ENCODE measurements around the gene HRG. TPM values are rescaled to one million over a fixed set of nuclear protein-coding genes. Genes with fewer than 3 reads are reported as not detected.

The HRG gene
- total RNA-seq, 1 experiment from 2014 or later, result not detected

DNA sequence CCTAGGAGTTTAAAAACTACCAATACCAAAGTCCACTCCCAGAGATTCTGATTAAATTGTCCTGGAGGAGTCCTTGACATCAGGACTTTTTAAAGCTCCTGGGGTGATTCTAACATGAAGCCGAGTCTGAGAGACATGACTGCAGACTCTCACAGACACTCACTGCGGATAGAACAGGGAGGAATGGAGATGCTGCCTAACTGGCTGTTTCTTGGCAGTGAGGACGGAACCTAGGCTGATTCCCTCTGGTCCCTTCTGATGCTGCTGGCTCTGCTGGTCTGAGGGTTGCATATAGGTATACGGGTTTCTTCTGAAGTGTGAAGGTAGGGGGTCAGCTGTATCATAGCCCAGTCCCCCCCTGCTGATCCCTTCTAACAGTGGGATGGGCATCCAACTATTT, 1.3 kb upstream of the HRG start:
- TF ChIP-seq, protein P1, sequence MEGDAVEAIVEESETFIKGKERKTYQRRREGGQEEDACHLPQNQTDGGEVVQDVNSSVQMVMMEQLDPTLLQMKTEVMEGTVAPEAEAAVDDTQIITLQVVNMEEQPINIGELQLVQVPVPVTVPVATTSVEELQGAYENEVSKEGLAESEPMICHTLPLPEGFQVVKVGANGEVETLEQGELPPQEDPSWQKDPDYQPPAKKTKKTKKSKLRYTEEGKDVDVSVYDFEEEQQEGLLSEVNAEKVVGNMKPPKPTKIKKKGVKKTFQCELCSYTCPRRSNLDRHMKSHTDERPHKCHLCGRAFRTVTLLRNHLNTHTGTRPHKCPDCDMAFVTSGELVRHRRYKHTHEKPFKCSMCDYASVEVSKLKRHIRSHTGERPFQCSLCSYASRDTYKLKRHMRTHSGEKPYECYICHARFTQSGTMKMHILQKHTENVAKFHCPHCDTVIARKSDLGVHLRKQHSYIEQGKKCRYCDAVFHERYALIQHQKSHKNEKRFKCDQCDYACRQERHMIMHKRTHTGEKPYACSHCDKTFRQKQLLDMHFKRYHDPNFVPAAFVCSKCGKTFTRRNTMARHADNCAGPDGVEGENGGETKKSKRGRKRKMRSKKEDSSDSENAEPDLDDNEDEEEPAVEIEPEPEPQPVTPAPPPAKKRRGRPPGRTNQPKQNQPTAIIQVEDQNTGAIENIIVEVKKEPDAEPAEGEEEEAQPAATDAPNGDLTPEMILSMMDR (conservative IDR thresholded peaks at IDR 0.05; ENCODE audit: low read depth, low read length), result no peak
- no peak for TF ChIP-seq EZH2 (IDR thresholded peaks at IDR 0.05; ENCODE audit: borderline replicate concordance, low read depth, low read length, poor library complexity, severe bottlenecking)
- H3K4me1 ChIP-seq (ENCODE audit: insufficient read depth, low read length, poor library complexity, severe bottlenecking), result no peaks in the 10 kb centered on the region
- no peak for DNase-seq (ENCODE audit: low spot score)
- peaks cover 3% of the 10 kb centered on the region for H3K27me3 ChIP-seq (replicated peaks; ENCODE audit: insufficient read depth, low read depth, low read length, poor library complexity)
- no peaks in the 10 kb centered on the region for H3K36me3 ChIP-seq (ENCODE audit: insufficient read depth, low read length, poor library complexity, severe bottlenecking)
- no TSS peak for BruUV-seq (replicated peaks)
- H3K27ac ChIP-seq (ENCODE audit: low read depth, low read length, poor library complexity, severe bottlenecking), result no peak overlapping the region
- H3K4me3 ChIP-seq (ENCODE audit: low read depth, low read length, poor library complexity, severe bottlenecking), result no peak overlapping the region
- CTCF ChIA-PET, result no interaction called here
- intact Hi-C loops (cut with micrococcal nuclease; ENCODE audit: unreplicated experiment), result no loop called here
- POLR2A ChIA-PET (ENCODE audit: low non-redundant PET), result no interaction called here
- no peaks in the 10 kb centered on the region for H3K9me3 ChIP-seq (ENCODE audit: low read depth, low read length, poor library complexity, severe bottlenecking)

DNA sequence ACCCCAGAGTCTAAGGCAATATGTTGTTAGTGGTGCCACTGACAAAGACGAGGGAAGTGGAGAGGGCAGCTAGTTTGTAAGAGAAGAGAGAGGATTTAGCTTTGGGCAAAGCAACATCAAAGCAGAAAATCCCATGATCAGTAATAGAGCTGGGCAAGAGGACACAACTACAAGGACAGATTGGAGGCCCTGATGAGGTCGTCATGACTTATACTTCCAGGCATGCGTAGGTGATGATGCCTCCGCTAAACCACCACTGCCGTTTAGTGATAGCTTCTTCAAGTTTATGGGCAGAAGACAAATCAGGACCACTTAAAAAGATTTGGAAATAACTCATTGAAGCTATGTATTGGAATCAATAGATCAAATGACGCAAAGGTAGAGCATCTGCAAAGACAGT, 2.6 kb downstream of the HRG start:
- BruUV-seq (replicated peaks), result no TSS peak
- POLR2A ChIA-PET (ENCODE audit: low non-redundant PET), result interaction anchor here (0.7 kb wide), 1 partner anchor 191 kb away, joined by 3 read pairs; no protein-coding TSS in a partner anchor
- CTCF ChIA-PET, result no interaction called here

GRCh38 chr3:186669378-186670084, 3.7 kb downstream of the HRG start:
- Histone ChIP-seq H3K27me3 (replicated peaks; ENCODE audit: insufficient read depth, low read depth, low read length, poor library complexity) (peaks cover 17% of the 10 kb centered on the region), H3K4me3 (ENCODE audit: low read depth, low read length, poor library complexity, severe bottlenecking) (no peak overlapping the region), H3K27ac (ENCODE audit: low read depth, low read length, poor library complexity, severe bottlenecking) (no peak overlapping the region), H3K36me3 (ENCODE audit: insufficient read depth, low read length, poor library complexity, severe bottlenecking) (no peaks in the 10 kb centered on the region), H3K4me1 (ENCODE audit: insufficient read depth, low read length, poor library complexity, severe bottlenecking) (no peaks in the 10 kb centered on the region), H3K9me3 (ENCODE audit: low read depth, low read length, poor library complexity, severe bottlenecking) (no peaks in the 10 kb centered on the region)
- no TSS peak for BruUV-seq (replicated peaks)
- POLR2A ChIA-PET (ENCODE audit: low non-redundant PET), result no interaction called here
- no peak for TF ChIP-seq EZH2 (IDR thresholded peaks at IDR 0.05; ENCODE audit: borderline replicate concordance, low read depth, low read length, poor library complexity, severe bottlenecking)
- TF ChIP-seq, protein P1 (conservative IDR thresholded peaks at IDR 0.05; ENCODE audit: low read depth, low read length), result no peak
- intact Hi-C loops (cut with micrococcal nuclease; ENCODE audit: unreplicated experiment), result no loop called here
- CTCF ChIA-PET, result no interaction called here
- no peak for DNase-seq (ENCODE audit: low spot score)

More for the DNA sequence above, 2.6 kb downstream of the HRG start:
- Histone ChIP-seq H3K36me3 (ENCODE audit: insufficient read depth, low read length, poor library complexity, severe bottlenecking) (no peaks in the 10 kb centered on the region), H3K4me1 (ENCODE audit: insufficient read depth, low read length, poor library complexity, severe bottlenecking) (no peaks in the 10 kb centered on the region), H3K4me3 (ENCODE audit: low read depth, low read length, poor library complexity, severe bottlenecking) (no peak overlapping the region), H3K27me3 (replicated peaks; ENCODE audit: insufficient read depth, low read depth, low read length, poor library complexity) (peaks cover 7% of the 10 kb centered on the region), H3K27ac (ENCODE audit: low read depth, low read length, poor library complexity, severe bottlenecking) (no peak overlapping the region), H3K9me3 (ENCODE audit: low read depth, low read length, poor library complexity, severe bottlenecking) (no peaks in the 10 kb centered on the region)
- TF ChIP-seq EZH2 (IDR thresholded peaks at IDR 0.05; ENCODE audit: borderline replicate concordance, low read depth, low read length, poor library complexity, severe bottlenecking), result no peak
- TF ChIP-seq, protein P1 (conservative IDR thresholded peaks at IDR 0.05; ENCODE audit: low read depth, low read length), result no peak
- intact Hi-C loops (cut with micrococcal nuclease; ENCODE audit: unreplicated experiment), result no loop called here
- no peak for DNase-seq (ENCODE audit: low spot score)
